ENCODE measurements around the gene ASCC1. TPM values are rescaled to one million over a fixed set of nuclear protein-coding genes. Genes with fewer than 3 reads are reported as not detected.

The ASCC1 gene
- total and polyA plus RNA-seq, 2 of the 13 experiments (the other 11 are each of a cell fraction or from before 2014, with no cell fraction given): 21.6 to 30.1 TPM

DNA sequence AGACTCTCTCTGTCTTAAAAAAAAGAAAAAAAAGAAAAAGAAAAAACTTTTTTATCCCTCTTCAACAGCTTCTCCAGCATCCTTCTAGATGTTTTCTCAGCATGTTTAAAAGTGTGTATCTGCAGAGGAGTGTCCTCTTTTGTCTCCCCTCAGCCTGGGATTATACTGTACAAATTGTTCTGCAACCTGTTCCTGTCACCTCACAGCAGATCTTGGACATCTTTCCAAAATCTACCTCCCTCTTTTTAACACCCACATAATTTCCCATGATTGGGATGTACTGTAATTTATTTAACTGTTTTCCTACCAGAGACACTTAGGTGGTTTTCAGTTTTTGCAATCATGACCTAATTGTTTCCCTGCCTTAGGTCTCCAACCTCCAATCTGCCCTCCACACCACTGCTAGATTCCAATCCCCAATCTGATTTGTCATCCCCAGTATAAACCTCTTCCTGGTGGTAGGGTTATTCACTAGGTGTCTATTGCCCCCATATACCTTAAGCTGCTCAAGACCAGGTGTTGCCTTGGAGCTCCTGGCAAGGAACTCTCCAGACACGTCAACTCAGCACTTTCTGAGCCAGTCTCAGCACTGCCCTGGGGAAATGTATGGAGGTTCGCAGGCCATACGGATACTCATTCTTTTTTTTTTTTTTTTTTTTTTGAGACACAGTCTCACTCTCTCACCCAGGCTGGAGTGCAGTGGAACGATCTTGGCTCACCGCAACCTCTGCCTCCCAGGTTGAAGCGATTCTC, 40.1 kb upstream of the ASCC1 start:
- CTCF ChIA-PET (ENCODE audit: low intra/inter-chr PET ratio, low total read pairs): no interaction called here
- H3K4me3 ChIP-seq (replicated peaks in 1 of 3; ENCODE audit: insufficient read depth in 1 of 3, low read depth in 2 of 3, low read length in 3 of 3): no peak overlapping the region
- no peak for DNase-seq (ENCODE audit: low spot score)
- no TSS peak for BruUV-seq (replicated peaks)
- no peak overlapping the region for H3K27ac ChIP-seq (ENCODE audit: extremely low read length, insufficient read depth, low read length)
- FAIRE-seq: no peak
- H3K79me2 ChIP-seq (ENCODE audit: insufficient read depth, low read length): no peaks in the 10 kb centered on the region
- no peak overlapping the region for H3K4me2 ChIP-seq (ENCODE audit: low read depth, low read length)
- no peak overlapping the region for H3K9ac ChIP-seq (ENCODE audit: insufficient read depth, low read depth, low read length)
- peaks cover 89% of the 10 kb centered on the region for H3K4me1 ChIP-seq (ENCODE audit: insufficient read depth, low read length)
- no peaks in the 10 kb centered on the region for H3K27me3 ChIP-seq (ENCODE audit: control insufficient read depth in 1 of 2, insufficient read depth in 2 of 2, low read length in 2 of 2)
- 92% methylated on average over 6 of the region's 6 CpGs for WGBS (ENCODE audit: low lambda C conversion rate)
- in situ Hi-C loops (cut with HindIII; ENCODE audit: extremely low pct_ligation_motif_present, low pct_unique_long_range_greater_than_20kb) (no loop called here), intact Hi-C loops (cut with micrococcal nuclease; ENCODE audit: unreplicated experiment) (no loop called here)
- no peaks in the 10 kb centered on the region for H3K9me3 ChIP-seq (ENCODE audit: low read length)
- no peak for ATAC-seq
- no peak for TF ChIP-seq KLF12 (CRISPR knock-in tag; IDR thresholded peaks at IDR 0.05; ENCODE audit: borderline replicate concordance)
- TF ChIP-seq SMARCE1 (IDR thresholded peaks at IDR 0.05; ENCODE audit: borderline replicate concordance): no peak
- no peak for TF ChIP-seq NCOA5 (CRISPR knock-in tag; IDR thresholded peaks at IDR 0.05)
- TF ChIP-seq MTA3 (CRISPR knock-in tag; IDR thresholded peaks at IDR 0.05): no peak
- no peak for TF ChIP-seq FOSL1 (CRISPR knock-in tag; IDR thresholded peaks at IDR 0.05; ENCODE audit: borderline replicate concordance)
- TF ChIP-seq ARHGAP35 (CRISPR knock-in tag; IDR thresholded peaks at IDR 0.05; ENCODE audit: borderline replicate concordance): no peak
- TF ChIP-seq PHF20 (CRISPR knock-in tag; IDR thresholded peaks at IDR 0.05): no peak
- TF ChIP-seq ZNF773 (CRISPR knock-in tag; IDR thresholded peaks at IDR 0.05; ENCODE audit: borderline replicate concordance): no peak
- TF ChIP-seq HCFC1 (IDR thresholded peaks at IDR 0.05; ENCODE audit: low read depth, low read length): no peak
- peak; percentile 85 for TF ChIP-seq MAFF (IDR thresholded peaks at IDR 0.05; ENCODE audit: low read depth, low read length)
- TF ChIP-seq MAFK (conservative IDR thresholded peaks at IDR 0.05 in 1 of 2, IDR thresholded peaks at IDR 0.05 in 1 of 2; ENCODE audit: low read length in 2 of 2): peak; percentile 89 to 91
- TF ChIP-seq PHB2 (IDR thresholded peaks at IDR 0.05; ENCODE audit: partially characterized antibody): no peak
- no peak for TF ChIP-seq IRX3 (CRISPR knock-in tag; IDR thresholded peaks at IDR 0.05; ENCODE audit: borderline replicate concordance, low read depth)
- H4K20me1 ChIP-seq (ENCODE audit: insufficient read depth, low read length): no peaks in the 10 kb centered on the region
- POLR2A ChIA-PET: interaction anchor here (1.8 to 5.8 kb wide), 4 partner anchors 14 to 65 kb away, joined by 5 to 155 read pairs (median 24); partner anchors contain the start of gene DDIT4
- H3K36me3 ChIP-seq (replicated peaks in 1 of 2; ENCODE audit: control insufficient read depth in 1 of 2, insufficient read depth in 2 of 2, low read length in 2 of 2): no peaks in the 10 kb centered on the region
- H2AFZ ChIP-seq (ENCODE audit: low read length): no peak overlapping the region

Measured in HepG2 (cell line).